OCI-LY7 (cell line): Measurements from ENCODE around the gene ATPAF1.

Experiments used
- CTCF ChIP-seq: fragments of 200-600 bp; sonication (generic); conservative IDR thresholded peaks from 2 replicates; pipeline ENCODE4 v1.5.1; 2014; ENCODE audit warnings: mild to moderate bottlenecking, antibody characterized with exemption, low read length, moderate library complexity, mixed read lengths
- EZH2phosphoT487 ChIP-seq: fragments of 200-600 bp; sonication (generic); IDR thresholded peaks from 2 replicates; pipeline ENCODE4 v1.6.1; 2018; ENCODE audit warnings: low read depth, borderline replicate concordance, mild to moderate bottlenecking, mixed run types, antibody characterized with exemption, low read length, moderate library complexity, mixed read lengths

- no peak for TF ChIP-seq CTCF
- TF ChIP-seq EZH2phosphoT487: no peak
Measured at GRCh38 chr1:46637444-46638083, 30.6 kb downstream of the ATPAF1 start.
